A549 (cell line): ENCODE data around the gene THAP4.

Experiments used
- CHD2 ChIP-seq: fragments of 150-350 bp; IDR thresholded peaks from 2 replicates; pipeline ENCODE4 v1.6.1; 2014; ENCODE audit warnings: low read length; ENCODE audit not compliant: partially characterized antibody
- CTCF ChIP-seq: fragments of >200 bp; sonication (Bioruptor Twin); formaldehyde crosslinking; IDR thresholded peaks from 3 replicates; pipeline ENCODE4 v1.5.1; 2016
- ELK1 ChIP-seq: fragments of 150-350 bp; IDR thresholded peaks from 2 replicates; pipeline ENCODE4 v1.6.1; 2014; ENCODE audit warnings: low read depth, mild to moderate bottlenecking, low read length
- ESRRA ChIP-seq: fragments of 150-350 bp; IDR thresholded peaks from 2 replicates; pipeline ENCODE4 v1.6.1; 2014; ENCODE audit warnings: mild to moderate bottlenecking, low read length, borderline replicate concordance
- JUNB ChIP-seq: fragments of >200 bp; sonication (Bioruptor Twin); formaldehyde crosslinking; IDR thresholded peaks from 2 replicates; pipeline ENCODE4 v1.6.1; 2016
- NR3C1 ChIP-seq: fragments of >200 bp; sonication (Bioruptor Twin); formaldehyde crosslinking; IDR thresholded peaks from 3 replicates; pipeline ENCODE4 v1.6.1; 2017
- POLR2A ChIP-seq: IDR thresholded peaks from 2 replicates; pipeline ENCODE4 v1.6.1; 2012; ENCODE audit warnings: mild to moderate bottlenecking, low read length
- REST ChIP-seq: fragments of 200-600 bp; sonication (generic); IDR thresholded peaks from 2 replicates; pipeline ENCODE4 v1.6.1; 2016; ENCODE audit warnings: antibody characterized with exemption, mild to moderate bottlenecking, moderate library complexity

GRCh38 chr2:241541564-241542277 is 95.2 kb downstream of the THAP4 start:
- TF ChIP-seq NR3C1: no peak
- TF ChIP-seq CTCF: no peak
- TF ChIP-seq ESRRA: no peak
- no peak for TF ChIP-seq CHD2
- TF ChIP-seq POLR2A: no peak
- no peak for TF ChIP-seq JUNB
- TF ChIP-seq ELK1: no peak
- no peak for TF ChIP-seq REST
